ENCODE measurements around the gene SH3PXD2A.
"Not testable (repeated sequence)": the region's sequence is repeated elsewhere in the genome, so short reads cannot be mapped to it uniquely, and the experiment has no call there.

Gene SH3PXD2A

GRCh38 chr10:103666087-103666761 is 189.2 kb downstream of the SH3PXD2A start:
- no peak for DNase-seq (ENCODE audit: low read depth)
- in situ Hi-C loops (cut with HindIII; ENCODE audit: low sequenced_read_pairs) = no loop called here
- TF ChIP-seq CTCF (IDR thresholded peaks at IDR 0.05; ENCODE audit: low read depth, low read length, missing control alignments) = peak; percentile 62
- no peak overlapping the region for H3K4me3 ChIP-seq (ENCODE audit: low read depth, low read length)

- no peak for DNase-seq (ENCODE audit: low read depth)
- no peak for TF ChIP-seq CTCF (IDR thresholded peaks at IDR 0.05; ENCODE audit: low read depth, low read length, missing control alignments)
- no peak overlapping the region for H3K4me3 ChIP-seq (ENCODE audit: low read depth, low read length)
- in situ Hi-C loops (cut with HindIII; ENCODE audit: low sequenced_read_pairs) = no loop called here
These were observed 190.1 kb downstream of the SH3PXD2A start for GRCh38 chr10:103665162-103665889.

- DNase-seq (ENCODE audit: low read depth) = no peak
- no peak for TF ChIP-seq CTCF (IDR thresholded peaks at IDR 0.05; ENCODE audit: low read depth, low read length, missing control alignments)
- in situ Hi-C loops (cut with HindIII; ENCODE audit: low sequenced_read_pairs) = no loop called here
- H3K4me3 ChIP-seq (ENCODE audit: low read depth, low read length) = no peak overlapping the region
These were observed 191.6 kb downstream of the SH3PXD2A start for GRCh38 chr10:103663802-103664201.

- H3K4me3 ChIP-seq (ENCODE audit: low read depth, low read length) = no peak overlapping the region
- DNase-seq (ENCODE audit: low read depth) = no peak
- TF ChIP-seq CTCF (IDR thresholded peaks at IDR 0.05; ENCODE audit: low read depth, low read length, missing control alignments) = no peak
- in situ Hi-C loops (cut with HindIII; ENCODE audit: low sequenced_read_pairs) = no loop called here
These were observed 192.1 kb downstream of the SH3PXD2A start for GRCh38 chr10:103663236-103663635.

GRCh38 chr10:103662704-103663103 is 192.7 kb downstream of the SH3PXD2A start:
- in situ Hi-C loops (cut with HindIII; ENCODE audit: low sequenced_read_pairs); H3K4me3 ChIP-seq (ENCODE audit: low read depth, low read length); DNase-seq (ENCODE audit: low read depth): not testable (repeated sequence)

GRCh38 chr10:103661198-103661950 is 194.0 kb downstream of the SH3PXD2A start:
- peak; percentile 71 for DNase-seq (ENCODE audit: low read depth)
- no peak for TF ChIP-seq CTCF (IDR thresholded peaks at IDR 0.05; ENCODE audit: low read depth, low read length, missing control alignments)
- peak overlapping the region; percentile 56 for H3K4me3 ChIP-seq (ENCODE audit: low read depth, low read length)
- in situ Hi-C loops (cut with HindIII; ENCODE audit: low sequenced_read_pairs) = no loop called here

Data from astrocyte of the cerebellum (primary cell).